ENCODE measurements around the gene SIX6.

The SIX6 gene

GRCh38 chr14:60514741-60515491, 6.0 kb downstream of the SIX6 start:
- DNase-seq, result peak; percentile 79

- no peak for DNase-seq
Observed at GRCh38 chr14:60515511-60516289, 6.8 kb downstream of the SIX6 start.

GRCh38 chr14:60532442-60532841, 23.5 kb downstream of the SIX6 start:
- DNase-seq, result no peak

GRCh38 chr14:60537663-60538062, 28.7 kb downstream of the SIX6 start:
- no peak for DNase-seq

GRCh38 chr14:60544659-60545058, 35.7 kb downstream of the SIX6 start:
- no peak for DNase-seq

- no peak for DNase-seq
Observed at GRCh38 chr14:60553808-60554207, 44.9 kb downstream of the SIX6 start.

- DNase-seq, result peak; percentile 63
Observed at GRCh38 chr14:60561845-60562746, 53.1 kb downstream of the SIX6 start.
